ENCODE measurements around the gene TMEM179. TPM values are rescaled to one million over a fixed set of nuclear protein-coding genes. Genes with fewer than 3 reads are reported as not detected.

Gene TMEM179
- total and polyA plus RNA-seq, 2 donors (not counting 3 experiments of a cell fraction or from before 2014, with no cell fraction given) = 0.14 TPM; not detected in 1

DNA sequence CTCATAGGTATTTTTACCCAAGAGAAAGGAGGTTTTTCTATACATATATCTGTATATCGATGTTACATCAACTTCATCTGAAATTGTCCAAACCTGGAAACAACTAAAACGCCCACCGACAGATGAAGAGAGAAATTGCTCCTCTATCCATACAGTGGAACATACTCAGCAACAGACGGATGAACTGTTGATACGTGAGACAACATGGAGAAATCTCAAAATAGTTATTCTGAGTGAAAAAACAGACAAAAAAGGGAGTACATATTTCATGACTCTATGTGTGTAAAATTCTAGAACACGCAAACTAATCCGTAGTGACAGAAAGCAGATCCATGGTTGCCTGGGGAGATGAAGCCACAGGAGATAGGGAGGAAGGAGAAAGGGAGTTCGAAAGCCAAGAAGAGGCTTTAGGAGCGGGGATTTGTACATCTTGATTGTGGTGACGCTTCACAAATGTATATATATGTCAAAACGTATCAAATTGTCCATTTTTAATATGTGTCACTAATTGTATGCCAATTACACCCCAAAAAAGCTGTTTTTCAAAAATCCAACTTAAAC lies 62.6 kb downstream of the TMEM179 start:
- no peaks in the 10 kb centered on the region for H3K36me3 ChIP-seq (ENCODE audit: control insufficient read depth in 2 of 2, extremely low read depth in 1 of 2, insufficient read depth in 2 of 2, low read length in 2 of 2)
- FAIRE-seq (no peak), DNase-seq (ENCODE audit: low read depth, low spot score) (no peak)
- no peaks in the 10 kb centered on the region for H3K4me1 ChIP-seq (ENCODE audit: control insufficient read depth, extremely low read depth, insufficient read depth, low read length)
- ChIA-PET POLR2A (no interaction called here), CTCF (no interaction called here)
- H3K9me3 ChIP-seq (replicated peaks; ENCODE audit: control insufficient read depth, insufficient read depth, low read length) = no peaks in the 10 kb centered on the region
- H3K9ac ChIP-seq (replicated peaks; ENCODE audit: extremely low read depth, insufficient read depth, low read length) = no peak overlapping the region
- TF ChIP-seq GATA2 (IDR thresholded peaks at IDR 0.05; ENCODE audit: insufficient read depth, insufficient read length, low read depth, low read length) (no peak), POLR2A (IDR thresholded peaks at IDR 0.05; ENCODE audit: low read depth, low read length) (no peak)
- TF ChIP-seq, protein P1, sequence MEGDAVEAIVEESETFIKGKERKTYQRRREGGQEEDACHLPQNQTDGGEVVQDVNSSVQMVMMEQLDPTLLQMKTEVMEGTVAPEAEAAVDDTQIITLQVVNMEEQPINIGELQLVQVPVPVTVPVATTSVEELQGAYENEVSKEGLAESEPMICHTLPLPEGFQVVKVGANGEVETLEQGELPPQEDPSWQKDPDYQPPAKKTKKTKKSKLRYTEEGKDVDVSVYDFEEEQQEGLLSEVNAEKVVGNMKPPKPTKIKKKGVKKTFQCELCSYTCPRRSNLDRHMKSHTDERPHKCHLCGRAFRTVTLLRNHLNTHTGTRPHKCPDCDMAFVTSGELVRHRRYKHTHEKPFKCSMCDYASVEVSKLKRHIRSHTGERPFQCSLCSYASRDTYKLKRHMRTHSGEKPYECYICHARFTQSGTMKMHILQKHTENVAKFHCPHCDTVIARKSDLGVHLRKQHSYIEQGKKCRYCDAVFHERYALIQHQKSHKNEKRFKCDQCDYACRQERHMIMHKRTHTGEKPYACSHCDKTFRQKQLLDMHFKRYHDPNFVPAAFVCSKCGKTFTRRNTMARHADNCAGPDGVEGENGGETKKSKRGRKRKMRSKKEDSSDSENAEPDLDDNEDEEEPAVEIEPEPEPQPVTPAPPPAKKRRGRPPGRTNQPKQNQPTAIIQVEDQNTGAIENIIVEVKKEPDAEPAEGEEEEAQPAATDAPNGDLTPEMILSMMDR (IDR thresholded peaks at IDR 0.05; ENCODE audit: extremely low read depth in 1 of 2, insufficient read depth in 1 of 2, low read depth in 1 of 2, low read length in 2 of 2) = no peak
- H3K79me2 ChIP-seq (ENCODE audit: control insufficient read depth, insufficient read depth, low read length) = no peaks in the 10 kb centered on the region
- H3K27me3 ChIP-seq (ENCODE audit: control insufficient read depth in 2 of 2, insufficient read depth in 2 of 2, low read length in 2 of 2) = peaks cover 3 to 6% of the 10 kb centered on the region in 2 experiments
- H3K4me2 ChIP-seq (ENCODE audit: insufficient read depth, low read length) = no peak overlapping the region
- no peak overlapping the region for H3K4me3 ChIP-seq (replicated peaks in 1 of 3; ENCODE audit: insufficient read depth in 1 of 3, low read depth in 1 of 3, low read length in 3 of 3)
- H2AFZ ChIP-seq (ENCODE audit: low read depth, low read length) = no peak overlapping the region
- H4K20me1 ChIP-seq (replicated peaks; ENCODE audit: control insufficient read depth, extremely low read depth, insufficient read depth, low read length) = no peaks in the 10 kb centered on the region
- intact Hi-C loops (cut with micrococcal nuclease) = no loop called here
- no peak overlapping the region for H3K27ac ChIP-seq (ENCODE audit: insufficient read depth, low read depth, low read length)
- no peaks in the 10 kb centered on the region for H3K9me1 ChIP-seq (replicated peaks; ENCODE audit: control insufficient read depth, extremely low read depth, insufficient read depth, low read length)
- BruUV-seq (replicated peaks) = no TSS peak
- dilution Hi-C loops (cut with MboI; ENCODE audit: extremely low pct_ligation_motif_present, low sequenced_read_pairs) = no loop called here

Other genes starting within 250 kb of the TMEM179 start
- not detected in 2 replicates for gene C14orf180, start 25.0 kb downstream of the TMEM179 start, total RNA-seq
- gene C14orf180, start 25.0 kb downstream of the TMEM179 start, polyA plus RNA-seq = not detected in 2 replicates
- gene INF2, start 84.8 kb upstream of the TMEM179 start, total RNA-seq = 117 and 124 TPM in 2 replicates
- gene INF2, start 84.8 kb upstream of the TMEM179 start, polyA plus RNA-seq = 55.3 and 83.9 TPM in 2 replicates
- gene ADSS1, start 119.5 kb upstream of the TMEM179 start, total RNA-seq = 1.9 and 2.7 TPM in 2 replicates
- gene ADSS1, start 119.5 kb upstream of the TMEM179 start, polyA plus RNA-seq = 1.3 and 1.9 TPM in 2 replicates
- gene SIVA1, start 148.4 kb upstream of the TMEM179 start, total RNA-seq = 92.7 and 101 TPM in 2 replicates
- 299 and 364 TPM in 2 replicates for gene SIVA1, start 148.4 kb upstream of the TMEM179 start, polyA plus RNA-seq
- 172 and 191 TPM in 2 replicates for gene AKT1, start 191.0 kb upstream of the TMEM179 start, total RNA-seq
- 177 and 186 TPM in 2 replicates for gene AKT1, start 191.0 kb upstream of the TMEM179 start, polyA plus RNA-seq
- 3.8 and 4.0 TPM in 2 replicates for gene ZBTB42, start 196.3 kb upstream of the TMEM179 start, total RNA-seq
- 3.1 and 3.8 TPM in 2 replicates for gene ZBTB42, start 196.3 kb upstream of the TMEM179 start, polyA plus RNA-seq

All from endothelial cell of umbilical vein (primary cell).